ENCODE measurements around the gene GPR137. TPM values are rescaled to one million over a fixed set of nuclear protein-coding genes. Genes with fewer than 3 reads are reported as not detected.

The GPR137 gene
- total RNA-seq, 4 donors from 2014 or later, result 14.9 to 46.9 (median 33.8) TPM

- 83 to 84% methylated on average over 11 of the region's 11 CpGs for WGBS, 2 donors
- intact Hi-C loops (cut with DNase I), result no loop called here
- Histone ChIP-seq H3K27ac (peak overlapping the region; percentile 12 to 26 (median 15)), H3K27me3 (no peaks in the 10 kb centered on the region), H3K36me3 (no peaks in the 10 kb centered on the region), H3K4me3 (replicated peaks in 1 of 3) (no peak overlapping the region), H3K4me1 (peaks cover 6 to 32% of the 10 kb centered on the region in 2 donors), H3K9me3 (no peaks in the 10 kb centered on the region)
- no peak for TF ChIP-seq POLR2A (IDR thresholded peaks at IDR 0.05)
- no peak for TF ChIP-seq CTCF (IDR thresholded peaks at IDR 0.05)
- peak in 1 of 2 donors; percentile 37 for DNase-seq
Observed at GRCh38 chr11:64324692-64325469, 39.2 kb downstream of the GPR137 start.

- intact Hi-C loops (cut with DNase I), result no loop called here
- H3K27ac ChIP-seq, result no peak overlapping the region
- H3K36me3 ChIP-seq, result no peaks in the 10 kb centered on the region
- H3K9me3 ChIP-seq, result no peaks in the 10 kb centered on the region
- WGBS, 2 donors, result 92 to 93% methylated on average over 2 of the region's 2 CpGs
- DNase-seq, result no peak
- no peaks in the 10 kb centered on the region for H3K27me3 ChIP-seq
- peaks cover 11 to 27% of the 10 kb centered on the region in 2 donors for H3K4me1 ChIP-seq
- TF ChIP-seq CTCF (IDR thresholded peaks at IDR 0.05) (no peak), POLR2A (IDR thresholded peaks at IDR 0.05) (no peak)
- H3K4me3 ChIP-seq (replicated peaks in 1 of 3), result no peak overlapping the region
Observed at GRCh38 chr11:64327375-64327774, 41.7 kb downstream of the GPR137 start.

- peaks cover 13 to 24% of the 10 kb centered on the region in 2 donors for H3K4me1 ChIP-seq
- no peaks in the 10 kb centered on the region for H3K9me3 ChIP-seq
- H3K36me3 ChIP-seq, result no peaks in the 10 kb centered on the region
- H3K27me3 ChIP-seq, result no peaks in the 10 kb centered on the region
- intact Hi-C loops (cut with DNase I), result no loop called here
- TF ChIP-seq CTCF (IDR thresholded peaks at IDR 0.05) (no peak), POLR2A (IDR thresholded peaks at IDR 0.05) (no peak)
- WGBS, 2 donors, result 90% methylated on average over 3 of the region's 3 CpGs
- no peak overlapping the region for H3K4me3 ChIP-seq (replicated peaks in 1 of 3)
- DNase-seq, result no peak
- H3K27ac ChIP-seq, result no peak overlapping the region
Observed at GRCh38 chr11:64327993-64328392, 42.3 kb downstream of the GPR137 start.

GRCh38 chr11:64330888-64331287, 45.2 kb downstream of the GPR137 start:
- Histone ChIP-seq H3K27me3 (no peaks in the 10 kb centered on the region), H3K4me3 (replicated peaks in 1 of 3) (no peak overlapping the region), H3K27ac (peak overlapping the region in 2 of 3 donors; percentile 83 to 89), H3K36me3 (no peaks in the 10 kb centered on the region), H3K9me3 (no peaks in the 10 kb centered on the region), H3K4me1 (peaks cover 17 to 24% of the 10 kb centered on the region in 2 donors)
- TF ChIP-seq CTCF (IDR thresholded peaks at IDR 0.05) (no peak), POLR2A (IDR thresholded peaks at IDR 0.05) (no peak)
- intact Hi-C loops (cut with DNase I), result no loop called here
- no peak for DNase-seq
- 77 to 87% methylated on average over 8 to 11 of the region's 11 CpGs for WGBS, 2 donors

All from thyroid gland (tissue), 4 donors.